ENCODE results near the gene GRID1.

Gene GRID1

GRCh38 chr10:86333826-86334487, 32.6 kb downstream of the GRID1 start:
- TF ChIP-seq EZH2phosphoT487 (IDR thresholded peaks at IDR 0.05; ENCODE audit: low read length): no peak
- no peak for TF ChIP-seq EZH2 (optimal IDR thresholded peaks at IDR 0.05; ENCODE audit: low read depth, low read length)
- TF ChIP-seq, protein P1, sequence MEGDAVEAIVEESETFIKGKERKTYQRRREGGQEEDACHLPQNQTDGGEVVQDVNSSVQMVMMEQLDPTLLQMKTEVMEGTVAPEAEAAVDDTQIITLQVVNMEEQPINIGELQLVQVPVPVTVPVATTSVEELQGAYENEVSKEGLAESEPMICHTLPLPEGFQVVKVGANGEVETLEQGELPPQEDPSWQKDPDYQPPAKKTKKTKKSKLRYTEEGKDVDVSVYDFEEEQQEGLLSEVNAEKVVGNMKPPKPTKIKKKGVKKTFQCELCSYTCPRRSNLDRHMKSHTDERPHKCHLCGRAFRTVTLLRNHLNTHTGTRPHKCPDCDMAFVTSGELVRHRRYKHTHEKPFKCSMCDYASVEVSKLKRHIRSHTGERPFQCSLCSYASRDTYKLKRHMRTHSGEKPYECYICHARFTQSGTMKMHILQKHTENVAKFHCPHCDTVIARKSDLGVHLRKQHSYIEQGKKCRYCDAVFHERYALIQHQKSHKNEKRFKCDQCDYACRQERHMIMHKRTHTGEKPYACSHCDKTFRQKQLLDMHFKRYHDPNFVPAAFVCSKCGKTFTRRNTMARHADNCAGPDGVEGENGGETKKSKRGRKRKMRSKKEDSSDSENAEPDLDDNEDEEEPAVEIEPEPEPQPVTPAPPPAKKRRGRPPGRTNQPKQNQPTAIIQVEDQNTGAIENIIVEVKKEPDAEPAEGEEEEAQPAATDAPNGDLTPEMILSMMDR (IDR thresholded peaks at IDR 0.05; ENCODE audit: low read length): no peak
- Histone ChIP-seq H3K27ac (ENCODE audit: low read length) (no peak overlapping the region), H3K9ac (ENCODE audit: low read length) (no peak overlapping the region), H4K20me1 (ENCODE audit: insufficient read depth, low read length) (no peaks in the 10 kb centered on the region), H3K9me2 (replicated peaks; ENCODE audit: insufficient read depth, low read length) (no peaks in the 10 kb centered on the region), H3K9me3 (replicated peaks; ENCODE audit: insufficient read depth, low read length) (no peaks in the 10 kb centered on the region), H3K4me2 (ENCODE audit: low read depth, low read length) (no peak overlapping the region), H3K36me3 (replicated peaks; ENCODE audit: insufficient read depth, low read length) (no peaks in the 10 kb centered on the region), H2AFZ (ENCODE audit: low read length) (no peak overlapping the region), H3K79me2 (ENCODE audit: low read length) (no peaks in the 10 kb centered on the region), H3F3A (ENCODE audit: insufficient read depth, low read length) (no peaks in the 10 kb centered on the region), H3K27me3 (replicated peaks; ENCODE audit: insufficient read depth, low read length) (no peaks in the 10 kb centered on the region), H3K4me1 (ENCODE audit: low read length) (no peaks in the 10 kb centered on the region), H3K4me3 (ENCODE audit: low read length) (no peak overlapping the region)
- no peak for DNase-seq

GRCh38 chr10:86331861-86332260, 34.7 kb downstream of the GRID1 start:
- H3K9me2 ChIP-seq (replicated peaks; ENCODE audit: insufficient read depth, low read length): no peaks in the 10 kb centered on the region
- no peak for DNase-seq

GRCh38 chr10:86330778-86331763, 35.5 kb downstream of the GRID1 start:
- DNase-seq: no peak
- H3K4me3 ChIP-seq (ENCODE audit: low read length): no peak overlapping the region
- no peaks in the 10 kb centered on the region for H3K4me1 ChIP-seq (ENCODE audit: low read length)
- H3K9me2 ChIP-seq (replicated peaks; ENCODE audit: insufficient read depth, low read length): no peaks in the 10 kb centered on the region
- TF ChIP-seq EZH2phosphoT487 (IDR thresholded peaks at IDR 0.05; ENCODE audit: low read length): no peak
- TF ChIP-seq EZH2 (optimal IDR thresholded peaks at IDR 0.05; ENCODE audit: low read depth, low read length): no peak
- TF ChIP-seq, protein P1 (IDR thresholded peaks at IDR 0.05; ENCODE audit: low read length): no peak
- H3K27me3 ChIP-seq (replicated peaks; ENCODE audit: insufficient read depth, low read length): no peaks in the 10 kb centered on the region
- H2AFZ ChIP-seq (ENCODE audit: low read length): no peak overlapping the region
- H4K20me1 ChIP-seq (ENCODE audit: insufficient read depth, low read length): no peaks in the 10 kb centered on the region
- no peak overlapping the region for H3K27ac ChIP-seq (ENCODE audit: low read length)
- no peak overlapping the region for H3K4me2 ChIP-seq (ENCODE audit: low read depth, low read length)
- H3K9me3 ChIP-seq (replicated peaks; ENCODE audit: insufficient read depth, low read length): no peaks in the 10 kb centered on the region
- H3K9ac ChIP-seq (ENCODE audit: low read length): no peak overlapping the region
- no peaks in the 10 kb centered on the region for H3F3A ChIP-seq (ENCODE audit: insufficient read depth, low read length)
- H3K36me3 ChIP-seq (replicated peaks; ENCODE audit: insufficient read depth, low read length): no peaks in the 10 kb centered on the region
- H3K79me2 ChIP-seq (ENCODE audit: low read length): no peaks in the 10 kb centered on the region

More at GRCh38 chr10:86331861-86332260, 34.7 kb downstream of the GRID1 start:
- Histone ChIP-seq H3K79me2 (ENCODE audit: low read length) (no peaks in the 10 kb centered on the region), H3K27ac (ENCODE audit: low read length) (no peak overlapping the region), H2AFZ (ENCODE audit: low read length) (no peak overlapping the region), H3K9ac (ENCODE audit: low read length) (no peak overlapping the region), H3K27me3 (replicated peaks; ENCODE audit: insufficient read depth, low read length) (no peaks in the 10 kb centered on the region), H3K4me2 (ENCODE audit: low read depth, low read length) (no peak overlapping the region), H3K4me1 (ENCODE audit: low read length) (no peaks in the 10 kb centered on the region), H3K4me3 (ENCODE audit: low read length) (no peak overlapping the region), H4K20me1 (ENCODE audit: insufficient read depth, low read length) (no peaks in the 10 kb centered on the region), H3K9me3 (replicated peaks; ENCODE audit: insufficient read depth, low read length) (no peaks in the 10 kb centered on the region), H3K36me3 (replicated peaks; ENCODE audit: insufficient read depth, low read length) (no peaks in the 10 kb centered on the region), H3F3A (ENCODE audit: insufficient read depth, low read length) (no peaks in the 10 kb centered on the region)
- TF ChIP-seq EZH2phosphoT487 (IDR thresholded peaks at IDR 0.05; ENCODE audit: low read length): no peak
- no peak for TF ChIP-seq EZH2 (optimal IDR thresholded peaks at IDR 0.05; ENCODE audit: low read depth, low read length)
- TF ChIP-seq, protein P1 (IDR thresholded peaks at IDR 0.05; ENCODE audit: low read length): no peak
